Esophagus squamous epithelium (tissue), 5 donors: ENCODE results near the gene LPP. TPM values are rescaled to one million over a fixed set of nuclear protein-coding genes. Genes with fewer than 3 reads are reported as not detected.
A peak's percentile ranks its signal among the peaks of the same experiment; 100 is the strongest.

ENCODE experiments used
- DNase-seq: peaks from one replicate; lab custom pipeline; 2025; lab: John Stamatoyannopoulos, UW
- H3K27ac ChIP-seq, 4 donors: fragments of 200-600 bp; sonication (generic); one replicate each; pipeline ENCODE4 v1.5.1; 2016 to 2019; ENCODE audit warnings: mild to moderate bottlenecking in 1 of 4
- H3K27me3 ChIP-seq, 4 donors: fragments of 200-600 bp; sonication (generic); 1 replicate in 3 of 4; 2 replicates in 1 of 4; pipeline versions ENCODE4 v1.5.1 to v1.6.0; 2017 to 2021; ENCODE audit warnings: antibody characterized with exemption in 1 of 4
- H3K36me3 ChIP-seq, 3 donors: fragments of 200-600 bp; sonication (generic); one replicate each; pipeline ENCODE4 v1.5.1; 2016 to 2019
- H3K4me1 ChIP-seq, 3 donors: fragments of 200-600 bp; sonication (generic); one replicate each; pipeline ENCODE4 v1.5.1; 2017 to 2019
- H3K4me3 ChIP-seq, 4 donors: fragments of 200-600 bp; sonication (generic); 1 replicate in 3 of 4; 2 replicates in 1 of 4; pipeline ENCODE4 v1.5.1; 2016 to 2019; ENCODE audit warnings: mild to moderate bottlenecking in 2 of 4, moderate library complexity in 1 of 4
- H3K9me3 ChIP-seq, 3 donors: fragments of 200-600 bp; sonication (generic); one replicate each; pipeline ENCODE4 v1.5.1; 2016 to 2019
- CTCF ChIP-seq, 6 experiments: fragments of 450-650 bp in 4 of 6; fragments of 200-600 bp in 2 of 6; sonication (generic) in 2 of 6; IDR thresholded peaks; one replicate each; pipeline ENCODE4 v1.5.1; 2016 to 2019; ENCODE audit warnings: antibody characterized with exemption in 6 of 6, mild to moderate bottlenecking in 4 of 6, moderate library complexity in 4 of 6
- POLR2A ChIP-seq, 4 donors: fragments of 450-650 bp; IDR thresholded peaks; one replicate each; pipeline ENCODE4 v1.6.1; 2017; ENCODE audit warnings: antibody characterized with exemption in 4 of 4, mild to moderate bottlenecking in 4 of 4, moderate library complexity in 3 of 4
- WGBS, 2 donors: methylation state at CpG; one replicate each; pipeline ENCODE4 v1.1.5; 2018; 5-methylcytosine and 5-hydroxymethylcytosine counted together
- intact Hi-C: fragments of 100-400 bp; cut with DNase I; formaldehyde crosslinking; loops from one replicate; pipeline ENCODE4 v1.15.0; 2022
- total RNA-seq, 4 donors: library from RNA; depleted of rRNA; stranded (reverse); fragments of >200 nt; gene quantifications; one replicate each; pipeline ENCODE4 v1.1.0, GENCODE V29; 2016
- donor health status: DM: yes; HTN: yes; CAD: no.

The LPP gene
- total RNA-seq, 4 donors from 2014 or later: 41.4 to 369 (median 97.3) TPM

GRCh38 chr3:188183452-188183851 lies 29.5 kb downstream of the LPP start:
- Histone ChIP-seq H3K36me3 (peaks cover 0 to 25% (median 0%) of the 10 kb centered on the region in 3 donors), H3K4me1 (peaks cover 0 to 56% (median 22%) of the 10 kb centered on the region in 3 donors), H3K4me3 (no peak overlapping the region), H3K27me3 (no peaks in the 10 kb centered on the region), H3K9me3 (no peaks in the 10 kb centered on the region), H3K27ac (peak overlapping the region in 3 of 4 donors; percentile 28 to 82 (median 57))
- intact Hi-C loops: no loop called here
- no peak for TF ChIP-seq CTCF (IDR thresholded peaks at IDR 0.05)
- no peak for TF ChIP-seq POLR2A (IDR thresholded peaks at IDR 0.05)
- 96 to 100% methylated on average over 3 of the region's 5 CpGs for WGBS, 2 donors
- DNase-seq: no peak

DNA sequence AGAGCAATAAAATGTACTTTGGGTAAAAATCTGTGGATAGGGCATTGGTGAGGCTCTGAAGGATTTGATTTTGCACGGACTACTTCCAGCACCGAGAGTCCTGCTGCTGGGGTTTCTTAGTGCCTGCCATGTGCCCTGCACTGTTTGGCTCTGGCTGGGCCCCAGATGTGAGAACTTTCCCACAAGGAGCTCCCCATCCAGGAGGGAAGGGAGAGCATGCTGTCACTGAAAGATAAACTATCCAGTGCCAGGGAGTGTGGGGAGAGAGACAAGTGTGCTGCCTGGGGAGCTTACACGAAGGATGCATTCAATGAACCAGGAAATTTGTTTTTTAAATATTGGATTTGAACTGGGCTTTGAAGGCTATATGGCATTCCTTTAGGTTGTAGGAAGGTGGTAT lies 30.2 kb downstream of the LPP start:
- no peak for TF ChIP-seq CTCF (IDR thresholded peaks at IDR 0.05)
- no peak for TF ChIP-seq POLR2A (IDR thresholded peaks at IDR 0.05)
- intact Hi-C loops: no loop called here
- H3K36me3 ChIP-seq: peaks cover 0 to 27% (median 0%) of the 10 kb centered on the region in 3 donors
- H3K4me3 ChIP-seq: no peak overlapping the region
- H3K4me1 ChIP-seq: peaks cover 0 to 56% (median 22%) of the 10 kb centered on the region in 3 donors
- whole genome bisulfite sequencing, 2 donors: 79 to 94% methylated on average over 3 of the region's 3 CpGs
- H3K27me3 ChIP-seq: no peaks in the 10 kb centered on the region
- no peak for DNase-seq
- H3K9me3 ChIP-seq: no peaks in the 10 kb centered on the region
- peak overlapping the region in 3 of 4 donors; percentile 28 to 82 (median 57) for H3K27ac ChIP-seq

GRCh38 chr3:188184649-188185048 lies 30.7 kb downstream of the LPP start:
- 80 to 84% methylated on average over 3 of the region's 3 CpGs for WGBS, 2 donors
- Histone ChIP-seq H3K27ac (peak overlapping the region in 2 of 4 donors; percentile 30 to 82), H3K36me3 (peaks cover 0 to 23% (median 0%) of the 10 kb centered on the region in 3 donors), H3K4me1 (peaks cover 0 to 56% (median 20%) of the 10 kb centered on the region in 3 donors), H3K27me3 (no peaks in the 10 kb centered on the region), H3K9me3 (no peaks in the 10 kb centered on the region), H3K4me3 (no peak overlapping the region)
- intact Hi-C loops: no loop called here
- DNase-seq: no peak
- TF ChIP-seq POLR2A (IDR thresholded peaks at IDR 0.05): no peak
- no peak for TF ChIP-seq CTCF (IDR thresholded peaks at IDR 0.05)

DNA sequence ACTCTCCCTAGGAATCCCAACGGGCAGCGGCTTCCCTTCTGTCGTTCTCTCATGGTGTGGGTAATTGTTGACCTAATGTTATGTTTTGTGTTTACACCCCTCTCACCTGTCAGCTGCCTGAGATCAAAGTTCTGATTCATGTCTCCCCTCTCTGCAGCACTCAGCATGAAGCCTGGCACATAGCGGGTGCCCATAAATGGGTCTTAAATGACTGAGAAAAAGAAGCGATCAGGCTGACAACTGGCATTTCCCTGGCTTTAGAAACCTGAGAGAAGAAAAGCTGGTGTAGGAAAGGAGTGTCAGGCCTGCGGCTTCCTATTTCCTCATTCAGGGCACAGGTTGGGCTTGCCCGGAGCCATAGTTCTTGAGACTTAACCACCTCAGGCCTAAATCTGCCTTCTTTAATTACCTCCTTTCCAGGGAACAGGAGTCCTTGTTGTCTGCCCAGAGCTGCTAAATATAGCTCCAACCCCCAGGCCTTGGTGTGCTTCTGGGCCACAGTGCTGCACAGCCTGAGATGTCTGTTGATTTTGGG lies 31.8 kb downstream of the LPP start:
- no peak for DNase-seq
- Histone ChIP-seq H3K4me1 (peaks cover 0 to 51% (median 14%) of the 10 kb centered on the region in 3 donors), H3K27me3 (no peaks in the 10 kb centered on the region), H3K27ac (peak overlapping the region; percentile 13 to 82 (median 68)), H3K9me3 (no peaks in the 10 kb centered on the region), H3K4me3 (no peak overlapping the region), H3K36me3 (peaks cover 0 to 17% (median 0%) of the 10 kb centered on the region in 3 donors)
- WGBS, 2 donors: 51 to 60% methylated on average over 7 of the region's 7 CpGs
- TF ChIP-seq POLR2A (IDR thresholded peaks at IDR 0.05) (no peak), CTCF (IDR thresholded peaks at IDR 0.05) (no peak)
- intact Hi-C loops: no loop called here

GRCh38 chr3:188187053-188187452 lies 33.1 kb downstream of the LPP start:
- TF ChIP-seq CTCF (IDR thresholded peaks at IDR 0.05): no peak
- TF ChIP-seq POLR2A (IDR thresholded peaks at IDR 0.05): no peak
- Histone ChIP-seq H3K4me1 (peaks cover 0 to 51% (median 14%) of the 10 kb centered on the region in 3 donors), H3K27ac (no peak overlapping the region), H3K36me3 (peaks cover 0 to 21% (median 0%) of the 10 kb centered on the region in 3 donors), H3K9me3 (no peaks in the 10 kb centered on the region), H3K4me3 (no peak overlapping the region), H3K27me3 (no peaks in the 10 kb centered on the region)
- WGBS, 2 donors: 44 to 61% methylated on average over 2 of the region's 2 CpGs
- DNase-seq: no peak
- intact Hi-C loops: no loop called here
